Measurements from ENCODE around the gene LRRC4.

Gene LRRC4

DNA sequence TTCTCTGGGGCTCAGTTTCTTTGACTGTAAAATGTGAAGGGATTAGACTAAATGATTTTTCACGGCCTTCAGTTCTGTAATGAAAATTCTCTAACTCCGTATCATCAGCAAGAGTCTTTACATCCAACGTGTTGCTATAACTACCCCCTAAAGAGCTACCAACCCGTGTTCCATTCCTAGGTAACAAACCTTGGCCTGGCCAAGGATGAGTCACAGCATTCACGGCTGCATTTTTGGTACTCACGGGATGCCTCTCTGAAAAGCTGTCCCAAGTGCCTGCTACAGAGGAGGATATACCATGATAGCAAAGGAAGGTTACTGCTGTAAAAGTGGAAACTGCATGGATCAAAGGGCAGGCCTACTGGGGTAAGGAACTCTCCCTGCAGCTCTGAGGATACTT is 5.9 kb downstream of the LRRC4 start:
- no peak overlapping the region for H3K4me3 ChIP-seq (ENCODE audit: low read depth, low read length)
- TF ChIP-seq, protein P1, sequence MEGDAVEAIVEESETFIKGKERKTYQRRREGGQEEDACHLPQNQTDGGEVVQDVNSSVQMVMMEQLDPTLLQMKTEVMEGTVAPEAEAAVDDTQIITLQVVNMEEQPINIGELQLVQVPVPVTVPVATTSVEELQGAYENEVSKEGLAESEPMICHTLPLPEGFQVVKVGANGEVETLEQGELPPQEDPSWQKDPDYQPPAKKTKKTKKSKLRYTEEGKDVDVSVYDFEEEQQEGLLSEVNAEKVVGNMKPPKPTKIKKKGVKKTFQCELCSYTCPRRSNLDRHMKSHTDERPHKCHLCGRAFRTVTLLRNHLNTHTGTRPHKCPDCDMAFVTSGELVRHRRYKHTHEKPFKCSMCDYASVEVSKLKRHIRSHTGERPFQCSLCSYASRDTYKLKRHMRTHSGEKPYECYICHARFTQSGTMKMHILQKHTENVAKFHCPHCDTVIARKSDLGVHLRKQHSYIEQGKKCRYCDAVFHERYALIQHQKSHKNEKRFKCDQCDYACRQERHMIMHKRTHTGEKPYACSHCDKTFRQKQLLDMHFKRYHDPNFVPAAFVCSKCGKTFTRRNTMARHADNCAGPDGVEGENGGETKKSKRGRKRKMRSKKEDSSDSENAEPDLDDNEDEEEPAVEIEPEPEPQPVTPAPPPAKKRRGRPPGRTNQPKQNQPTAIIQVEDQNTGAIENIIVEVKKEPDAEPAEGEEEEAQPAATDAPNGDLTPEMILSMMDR (IDR thresholded peaks at IDR 0.05; ENCODE audit: low read depth, low read length) = no peak

DNA sequence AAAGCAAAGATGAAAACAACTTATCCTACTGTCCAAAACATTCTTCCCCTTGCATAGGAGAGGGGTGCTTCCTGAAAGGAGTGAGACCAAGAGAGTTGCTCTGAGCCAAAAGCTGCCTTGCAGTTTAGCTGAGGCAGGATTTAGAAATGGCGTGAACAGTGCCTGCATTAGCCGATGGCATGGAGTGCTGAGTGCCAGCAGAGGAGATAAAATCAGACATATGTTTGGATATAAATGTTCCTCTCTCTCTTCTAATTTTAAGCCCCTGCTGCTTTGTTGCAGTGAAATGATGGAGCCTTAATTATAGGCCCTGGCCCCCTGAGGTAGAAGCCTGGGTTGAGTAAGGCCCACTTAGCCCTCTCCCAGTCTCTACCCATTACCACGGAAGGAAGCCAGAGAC is 7.1 kb downstream of the LRRC4 start:
- no peak overlapping the region for H3K4me3 ChIP-seq (ENCODE audit: low read depth, low read length)
- TF ChIP-seq, protein P1 (IDR thresholded peaks at IDR 0.05; ENCODE audit: low read depth, low read length) = no peak

DNA sequence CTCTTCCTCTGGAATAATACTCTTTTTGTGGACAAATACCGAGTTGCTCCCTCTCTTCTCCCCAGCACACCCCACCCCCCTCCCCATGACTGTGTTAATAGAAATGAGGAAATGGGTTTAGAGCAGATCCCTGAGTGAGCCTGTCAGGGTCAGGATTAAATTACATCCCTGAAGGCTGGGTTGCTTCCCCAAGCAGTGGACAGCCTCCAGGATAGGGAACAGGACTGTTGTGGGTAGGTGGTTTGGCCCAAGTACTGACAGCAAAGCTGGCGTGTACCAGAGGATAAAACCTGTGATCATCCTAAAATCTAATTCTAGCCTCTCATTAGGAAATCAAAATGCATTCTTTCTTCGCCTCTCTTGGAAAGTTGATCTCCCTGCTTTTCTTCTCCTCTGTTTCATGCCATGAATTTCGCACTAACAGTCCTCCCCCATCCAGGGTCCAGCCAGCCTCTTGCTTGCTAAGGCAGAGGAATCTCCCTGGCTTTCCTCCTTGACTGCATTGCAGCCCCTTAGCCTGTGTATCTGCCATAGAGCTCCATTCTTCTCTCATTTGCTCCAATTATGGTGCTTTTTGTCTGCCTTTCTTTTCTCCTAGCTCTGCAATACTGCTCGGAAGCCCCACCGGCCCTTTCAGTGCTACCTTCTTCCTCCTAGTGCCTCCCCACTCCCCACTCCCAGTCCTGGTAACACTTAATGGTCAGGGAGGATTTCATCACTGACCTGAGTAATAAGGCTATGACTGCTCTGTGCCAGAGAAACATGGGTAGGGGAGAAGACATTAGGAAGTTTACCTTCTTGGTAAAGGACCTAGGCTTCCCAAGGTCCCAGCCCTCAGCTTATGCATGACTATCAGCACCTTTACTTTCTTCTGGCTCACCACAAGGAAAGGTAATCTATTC is 8.4 kb downstream of the LRRC4 start:
- TF ChIP-seq, protein P1 (IDR thresholded peaks at IDR 0.05; ENCODE audit: low read depth, low read length) = no peak
- no peak overlapping the region for H3K4me3 ChIP-seq (ENCODE audit: low read depth, low read length)

DNA sequence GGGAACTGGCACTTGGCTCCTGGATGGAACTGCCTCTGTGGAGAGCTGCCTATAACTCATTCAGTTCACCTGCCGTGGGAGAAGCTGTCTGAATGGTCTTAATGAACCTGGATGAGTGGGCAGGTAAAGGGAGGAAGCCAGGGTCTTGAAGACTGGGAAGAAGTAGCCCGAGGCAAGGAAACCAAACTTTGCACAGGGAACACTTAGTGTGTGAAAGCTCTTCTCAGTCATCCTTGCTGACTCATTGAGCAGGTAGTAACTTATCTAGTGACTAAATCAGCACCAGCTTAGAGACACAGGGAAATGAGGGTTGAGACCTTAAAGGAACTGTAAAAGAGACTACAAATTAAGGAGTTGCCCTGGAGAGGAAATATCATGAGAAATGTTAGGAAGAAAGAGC is 9.9 kb downstream of the LRRC4 start:
- no peak overlapping the region for H3K4me3 ChIP-seq (ENCODE audit: low read depth, low read length)
- TF ChIP-seq, protein P1 (IDR thresholded peaks at IDR 0.05; ENCODE audit: low read depth, low read length) = no peak

DNA sequence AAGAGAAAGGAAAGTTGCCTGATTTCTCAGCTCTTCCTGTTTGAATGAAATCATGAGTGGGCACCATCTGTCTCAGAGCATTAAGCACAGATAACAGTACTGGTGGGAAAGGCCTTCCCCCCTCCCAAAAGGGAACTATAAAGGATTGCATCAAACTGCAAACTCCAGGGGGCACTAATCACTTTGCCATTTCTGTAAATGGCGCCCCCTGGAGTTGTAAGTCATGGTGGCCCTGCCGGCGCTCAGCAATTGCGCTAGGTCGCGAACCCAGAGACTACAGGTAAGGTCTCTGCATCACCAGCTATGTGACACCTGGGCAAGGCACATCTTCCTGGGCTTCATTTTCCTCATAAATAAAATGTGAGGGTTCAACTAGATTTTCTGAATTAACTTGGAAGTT is 11.1 kb downstream of the LRRC4 start:
- TF ChIP-seq, protein P1 (IDR thresholded peaks at IDR 0.05; ENCODE audit: low read depth, low read length) = no peak
- H3K4me3 ChIP-seq (ENCODE audit: low read depth, low read length) = no peak overlapping the region

DNA sequence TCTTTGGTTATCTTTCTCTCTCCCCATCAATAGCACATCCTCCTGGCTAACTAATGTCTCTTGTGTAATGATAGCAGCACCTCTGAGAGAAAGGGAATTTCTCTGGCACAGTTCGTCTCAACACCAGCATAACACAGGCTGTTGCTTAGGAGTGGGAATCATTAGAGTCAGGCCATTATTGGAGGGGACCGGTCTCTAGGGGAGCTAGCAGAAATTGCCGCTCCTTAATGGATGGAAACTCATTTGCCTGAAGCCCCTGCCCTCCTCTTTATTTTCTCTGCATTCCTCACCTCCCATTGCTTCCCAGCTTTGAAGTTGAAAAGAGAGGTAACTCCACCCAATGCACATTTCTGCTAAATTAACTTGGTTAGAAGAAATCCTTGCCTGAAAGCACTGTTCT is 11.9 kb downstream of the LRRC4 start:
- TF ChIP-seq, protein P1 (IDR thresholded peaks at IDR 0.05; ENCODE audit: low read depth, low read length) = no peak
- no peak overlapping the region for H3K4me3 ChIP-seq (ENCODE audit: low read depth, low read length)
